ENCODE results near the gene MESP2. TPM values are rescaled to one million over a fixed set of nuclear protein-coding genes. Genes with fewer than 3 reads are reported as not detected.

The MESP2 gene
- polyA plus RNA-seq, 1 of the 3 experiments (the other 2 are of a cell fraction), result 0.31 TPM

GRCh38 chr15:89743011-89743410, 33.1 kb upstream of the MESP2 start (continued):
- TF ChIP-seq USF2 (IDR thresholded peaks at IDR 0.05; ENCODE audit: borderline replicate concordance, low read depth, low read length), result no peak
- TF ChIP-seq GATA2 (CRISPR knock-in tag; IDR thresholded peaks at IDR 0.05), result no peak
- TF ChIP-seq PBX3 (IDR thresholded peaks at IDR 0.05), result no peak
- no peak for TF ChIP-seq MXI1 (IDR thresholded peaks at IDR 0.05; ENCODE audit: low read depth, low read length)
- TF ChIP-seq CTCF (IDR thresholded peaks at IDR 0.05), result no peak
- no peak for TF ChIP-seq POLR2AphosphoS5 (IDR thresholded peaks at IDR 0.05; ENCODE audit: low read depth, low read length)
- TF ChIP-seq MEF2A (IDR thresholded peaks at IDR 0.05; ENCODE audit: borderline replicate concordance, low read depth), result no peak

GRCh38 chr15:89743594-89743993, 32.5 kb upstream of the MESP2 start:
- H3K79me2 ChIP-seq (ENCODE audit: insufficient read depth), result no peaks in the 10 kb centered on the region
- ChIA-PET POLR2A (no interaction called here), CTCF (interaction anchor here (0.8 to 2.5 kb wide), 3 partner anchors 16 to 133 kb away, joined by 3 to 9 read pairs (median 3); no protein-coding TSS in a partner anchor)
- H3K27ac ChIP-seq (ENCODE audit: low read depth in 2 of 2, low read length in 1 of 2), result no peak overlapping the region
- H3K9ac ChIP-seq, result no peak overlapping the region
- no peak for TF ChIP-seq ZBTB33 (IDR thresholded peaks at IDR 0.05; ENCODE audit: borderline replicate concordance, low read depth)
- TF ChIP-seq MAX (IDR thresholded peaks at IDR 0.05; ENCODE audit: low read depth), result no peak
- TF ChIP-seq FOXJ3 (CRISPR knock-in tag; IDR thresholded peaks at IDR 0.05), result no peak
- no peak for TF ChIP-seq RXRA (IDR thresholded peaks at IDR 0.05; ENCODE audit: borderline replicate concordance, low read depth)
- no peak for TF ChIP-seq GATA2 (CRISPR knock-in tag; IDR thresholded peaks at IDR 0.05)
- no peak for TF ChIP-seq YY1 (IDR thresholded peaks at IDR 0.05; ENCODE audit: low read depth)
- TF ChIP-seq FOXM1 (IDR thresholded peaks at IDR 0.05; ENCODE audit: low read depth), result no peak
- TF ChIP-seq PBX3 (IDR thresholded peaks at IDR 0.05), result no peak
- TF ChIP-seq CHD2 (IDR thresholded peaks at IDR 0.05; ENCODE audit: low read length, partially characterized antibody), result no peak
- no peak for TF ChIP-seq GABPA (IDR thresholded peaks at IDR 0.05; ENCODE audit: low read depth)
- TF ChIP-seq CTCF (IDR thresholded peaks at IDR 0.05), result no peak
- no peak overlapping the region for H2AFZ ChIP-seq (ENCODE audit: low read depth)
- 73% methylated on average over 6 of the region's 8 CpGs for WGBS (ENCODE audit: low lambda C conversion rate)
- no peaks in the 10 kb centered on the region for H3K9me3 ChIP-seq
- no peaks in the 10 kb centered on the region for H3K9me2 ChIP-seq
- H3K4me1 ChIP-seq (ENCODE audit: control insufficient read depth in 1 of 2, insufficient read depth in 2 of 2, low read depth in 1 of 2, low read length in 1 of 2), result no peaks in the 10 kb centered on the region; a peak in 1 of 4 replicates
- no peak for DNase-seq
- no peak overlapping the region for H3K4me3 ChIP-seq (ENCODE audit: low read depth in 2 of 2, low read length in 1 of 2)
- H3K36me3 ChIP-seq (replicated peaks in 1 of 2; ENCODE audit: control insufficient read depth in 1 of 2, insufficient read depth in 2 of 2, low read length in 1 of 2), result no peaks in the 10 kb centered on the region
- no peaks in the 10 kb centered on the region for H3F3A ChIP-seq (replicated peaks; ENCODE audit: insufficient read depth)
- H3K27me3 ChIP-seq (ENCODE audit: insufficient read depth), result no peaks in the 10 kb centered on the region
- no peaks in the 10 kb centered on the region for H4K20me1 ChIP-seq (ENCODE audit: insufficient read depth)
- H3K4me2 ChIP-seq, result no peak overlapping the region

All from SK-N-SH (cell line).